Stimulated activated CD4-positive, alpha-beta T cell treated with anti-CD3 and anti-CD28 coated beads, Interleukin-15, amount 100 ng/mL, for 1 hour (primary cell): Measurements from ENCODE around the gene SKP2.

Experiments used
- DNase-seq, 2 donors: peaks; one replicate each; pipeline ENCODE4 v3.0.0-alpha.2; 2020; ENCODE audit warnings: low read depth in 1 of 2, low spot score in 1 of 2

Gene SKP2

DNA sequence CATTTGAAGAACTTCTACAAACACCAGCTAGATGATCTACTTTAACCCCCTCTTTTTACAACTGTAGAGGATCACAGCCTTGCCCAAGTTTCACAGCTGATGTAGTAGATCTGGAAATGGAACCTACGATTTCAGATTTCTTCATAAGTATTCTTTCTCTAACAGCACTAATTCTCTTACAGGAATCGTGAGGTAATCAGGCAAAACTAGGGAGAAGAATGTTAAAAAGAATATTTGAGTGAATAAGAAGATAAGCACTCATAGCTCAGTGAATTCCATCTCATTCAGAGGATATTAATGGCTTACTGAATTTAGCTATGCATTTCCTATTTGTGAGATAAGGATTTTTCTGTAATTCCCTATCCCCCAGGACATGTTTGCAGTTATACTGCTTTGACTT is 47.7 kb downstream of the SKP2 start:
- no peak for DNase-seq

- no peak for DNase-seq
Measured at GRCh38 chr5:36200513-36200912, 48.6 kb downstream of the SKP2 start.

DNA sequence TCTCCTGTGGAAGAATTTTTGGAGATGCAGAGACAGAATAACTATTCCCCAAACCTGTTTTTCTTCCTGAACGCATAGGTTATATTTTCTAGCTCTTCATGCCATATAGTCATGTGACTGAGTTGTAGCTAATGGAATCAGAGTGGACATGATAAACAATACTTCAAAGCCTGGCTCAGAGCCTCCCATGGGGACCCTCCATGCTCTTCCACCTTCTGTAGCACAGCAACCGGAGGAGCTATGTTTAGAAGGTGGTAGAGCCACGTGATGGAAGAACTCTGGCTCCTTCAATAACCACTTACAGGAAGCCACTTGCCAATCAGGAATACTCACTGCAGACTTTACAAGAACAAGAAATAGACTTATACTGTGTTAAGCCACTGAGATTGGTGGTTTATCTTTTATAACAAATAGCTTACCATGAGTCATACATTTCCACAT is 50.6 kb downstream of the SKP2 start:
- no peak for DNase-seq

- no peak for DNase-seq
Measured at GRCh38 chr5:36205329-36205728, 53.4 kb downstream of the SKP2 start.

GRCh38 chr5:36206913-36207312 is 55.0 kb downstream of the SKP2 start:
- DNase-seq = no peak

GRCh38 chr5:36208786-36209185 is 56.9 kb downstream of the SKP2 start:
- DNase-seq = no peak

DNA sequence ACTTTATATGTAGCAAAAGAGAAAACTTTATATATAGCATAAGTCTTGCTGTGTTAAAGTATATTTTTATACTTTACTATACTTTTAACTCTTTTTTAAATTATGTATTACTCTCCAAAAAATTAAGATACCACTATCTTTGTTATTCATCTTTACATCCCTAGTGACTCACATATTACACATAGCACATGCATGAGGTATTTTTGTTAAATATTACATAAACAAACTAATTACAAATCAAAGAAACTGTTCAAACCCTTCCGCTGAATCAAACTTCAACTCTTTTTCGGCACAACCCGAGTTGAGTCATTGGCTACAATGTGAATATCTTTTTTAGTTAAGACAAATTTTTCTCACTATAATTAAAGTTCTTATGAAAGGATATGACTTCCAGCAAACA is 57.8 kb downstream of the SKP2 start:
- DNase-seq = no peak

DNA sequence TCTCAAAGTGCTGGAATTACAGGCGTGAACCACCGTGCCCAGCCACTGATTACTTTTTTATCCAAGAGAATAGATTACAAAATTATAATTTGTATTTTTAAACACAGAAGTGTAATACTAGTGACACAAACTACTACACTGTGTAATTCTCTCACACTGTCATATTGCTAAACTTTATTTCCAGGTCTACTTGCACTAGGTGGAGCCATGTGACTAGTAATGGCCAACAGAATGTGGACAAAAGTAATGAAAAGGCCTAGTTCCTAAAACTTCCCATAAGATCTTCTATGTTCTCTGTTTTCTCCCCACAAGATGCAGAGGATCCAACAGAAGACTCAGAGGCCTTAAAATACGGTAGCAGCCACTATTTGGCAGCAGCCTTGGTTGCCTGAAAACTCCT is 62.5 kb downstream of the SKP2 start:
- DNase-seq = no peak

DNA sequence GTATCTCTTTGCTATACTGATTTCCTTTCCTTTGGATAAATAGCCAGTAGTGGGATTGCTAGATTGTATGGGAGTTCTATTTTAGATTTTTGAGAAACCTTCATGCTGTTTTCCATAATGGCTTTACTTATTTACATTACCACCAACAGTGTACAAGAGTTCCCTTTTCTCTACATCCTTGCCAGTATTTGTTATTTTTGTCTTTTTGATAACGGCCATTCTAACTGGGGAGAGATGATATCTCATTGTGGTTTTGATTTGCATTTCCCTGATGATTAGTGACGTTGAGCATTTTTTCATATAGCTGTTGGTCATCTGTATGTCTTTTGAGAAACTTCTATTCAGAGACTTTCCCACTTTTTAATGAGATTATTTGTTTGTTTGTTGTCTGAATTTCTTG is 64.0 kb downstream of the SKP2 start:
- DNase-seq = no peak

GRCh38 chr5:36217567-36217966 is 65.7 kb downstream of the SKP2 start:
- DNase-seq = no peak

GRCh38 chr5:36217988-36218387 is 66.1 kb downstream of the SKP2 start:
- no peak for DNase-seq

GRCh38 chr5:36222620-36223019 is 70.7 kb downstream of the SKP2 start:
- no peak for DNase-seq

GRCh38 chr5:36227046-36227445 is 75.1 kb downstream of the SKP2 start:
- DNase-seq = no peak

- DNase-seq = no peak
Measured at GRCh38 chr5:36228505-36228904, 76.6 kb downstream of the SKP2 start.

DNA sequence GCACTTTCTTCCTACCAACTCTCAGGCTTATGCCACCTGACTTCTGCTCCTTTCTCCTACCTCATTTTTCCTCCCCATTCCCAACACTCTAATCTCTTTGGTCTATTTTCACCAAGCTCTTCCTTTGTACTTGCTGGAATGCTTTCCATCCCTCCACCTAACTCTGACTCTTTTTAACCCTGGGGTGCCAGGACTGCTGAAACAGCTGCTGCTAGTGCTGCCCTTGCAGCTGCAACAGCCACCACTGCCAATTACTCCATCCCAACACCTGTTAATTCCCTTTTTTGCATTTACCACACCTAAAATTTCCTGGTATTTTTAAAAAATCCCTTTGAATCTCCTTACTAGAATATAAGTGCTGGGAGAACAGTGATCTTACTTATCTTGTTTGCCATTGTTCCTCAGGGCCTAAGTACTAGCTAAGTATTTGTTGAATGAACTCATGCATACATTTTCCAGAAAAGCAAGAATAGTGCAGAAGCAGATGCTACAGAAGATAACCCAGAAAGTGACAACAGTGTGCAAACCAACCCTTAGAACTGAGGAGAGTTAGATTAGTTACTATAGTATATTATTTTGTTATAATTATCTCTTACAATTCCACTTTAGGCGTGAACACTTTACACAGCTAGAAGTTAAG is 78.4 kb downstream of the SKP2 start:
- DNase-seq = no peak

- DNase-seq = no peak
Measured at GRCh38 chr5:36232533-36232932, 80.6 kb downstream of the SKP2 start.
